D341Med (cell line): ENCODE data around the gene LINGO4.

Experiments
- DNase-seq: peaks from one replicate; pipeline ENCODE4 v3.0.0; 2012; ENCODE audit warnings: low spot score

LINGO4 gene

GRCh38 chr1:151813271-151813977 lies 8.2 kb upstream of the LINGO4 start:
- DNase-seq, result no peak

- DNase-seq, result no peak
These were observed 6.0 kb upstream of the LINGO4 start for GRCh38 chr1:151811181-151811580.

GRCh38 chr1:151809985-151810556 lies 4.9 kb upstream of the LINGO4 start:
- DNase-seq, result no peak

GRCh38 chr1:151809290-151809984 lies 4.2 kb upstream of the LINGO4 start:
- DNase-seq, result no peak

- no peak for DNase-seq
These were observed 2.5 kb upstream of the LINGO4 start for GRCh38 chr1:151807766-151808165.

- DNase-seq, result peak; percentile 25
These were observed 1.9 kb upstream of the LINGO4 start for GRCh38 chr1:151807131-151807530.

- DNase-seq, result peak; percentile 16
These were observed 951 bp upstream of the LINGO4 start for GRCh38 chr1:151806170-151806569.

- DNase-seq, result no peak
These were observed 1.3 kb downstream of the LINGO4 start for GRCh38 chr1:151803915-151804314.

GRCh38 chr1:151803164-151803563 lies 2.1 kb downstream of the LINGO4 start:
- no peak for DNase-seq

GRCh38 chr1:151802372-151802771 lies 2.8 kb downstream of the LINGO4 start:
- DNase-seq, result peak; percentile 21

GRCh38 chr1:151801846-151802245 lies 3.4 kb downstream of the LINGO4 start:
- peak; percentile 24 for DNase-seq

GRCh38 chr1:151801310-151801820 lies 3.9 kb downstream of the LINGO4 start:
- no peak for DNase-seq

- DNase-seq, result no peak
These were observed 4.4 kb downstream of the LINGO4 start for GRCh38 chr1:151800830-151801229.

- no peak for DNase-seq
These were observed 5.8 kb downstream of the LINGO4 start for GRCh38 chr1:151799179-151800022.

GRCh38 chr1:151798571-151798970 lies 6.6 kb downstream of the LINGO4 start:
- DNase-seq, result no peak

- DNase-seq, result peak; percentile 77
These were observed 14.1 kb downstream of the LINGO4 start for GRCh38 chr1:151790940-151791651.

GRCh38 chr1:151790071-151790939 lies 14.9 kb downstream of the LINGO4 start, which contains the start of gene TDRKH:
TSS of gene TDRKH (minus strand) at chr1:151790500. CDS start at chr1:151783022, 7,478 bp downstream.
- peak; percentile 100 for DNase-seq

GRCh38 chr1:151787689-151788088 lies 17.5 kb downstream of the LINGO4 start:
- no peak for DNase-seq

- DNase-seq, result no peak
These were observed 21.4 kb downstream of the LINGO4 start for GRCh38 chr1:151783796-151784195.

GRCh38 chr1:151782741-151783140 lies 22.5 kb downstream of the LINGO4 start:
- no peak for DNase-seq
